K562 (cell line): ENCODE data around the gene LUC7L3. TPM values are rescaled to one million over a fixed set of nuclear protein-coding genes. Genes with fewer than 3 reads are reported as not detected.

Experiments used
- E2F3 ChIP-seq: fragments of 250-450 bp; sonication (Bioruptor Pico); IDR thresholded peaks from 2 replicates; pipeline ENCODE4 v1.4.0; 2020; ENCODE audit warnings: mild to moderate bottlenecking
- HNRNPUL1 ChIP-seq: fragments of 200-400 bp; formaldehyde crosslinking; IDR thresholded peaks from 2 replicates; pipeline ENCODE4 v1.6.1; 2017; ENCODE audit warnings: low read length
- POLR2H ChIP-seq: IDR thresholded peaks from 2 replicates; pipeline ENCODE4 v1.6.1; 2016; ENCODE audit warnings: missing genetic modification characterization, low read depth, mild to moderate bottlenecking, control low read depth, missing compliant biosample characterization, moderate library complexity
- RFX1 ChIP-seq: fragments of 450-650 bp; IDR thresholded peaks from 2 replicates; pipeline ENCODE4 v1.6.1; 2016; ENCODE audit warnings: mild to moderate bottlenecking, moderate library complexity
- RREB1 ChIP-seq: fragments of 250-450 bp; sonication (Bioruptor Pico); IDR thresholded peaks from 2 replicates; pipeline ENCODE4 v1.4.0; 2020
- SREBF2 ChIP-seq: sonication (generic); formaldehyde crosslinking; IDR thresholded peaks from 2 replicates; pipeline ENCODE4 v1.4.0; 2020; ENCODE audit warnings: mild to moderate bottlenecking, missing genetic modification reagents
- SRF ChIP-seq, 2 experiments: fragments of 250-450, 450-650 bp in 1 of 2; sonication (Bioruptor Pico) in 1 of 2; sonication (generic) in 1 of 2; formaldehyde crosslinking; IDR thresholded peaks; 2 replicates each; pipeline versions ENCODE4 v1.5.0 to v1.5.1; 2020 to 2022; ENCODE audit warnings: mild to moderate bottlenecking in 1 of 2, missing genetic modification reagents in 1 of 2
- VEZF1 ChIP-seq: fragments of 200-800 bp; sonication (Bioruptor generic); IDR thresholded peaks from 2 replicates; pipeline ENCODE4 v1.6.1; 2017; ENCODE audit warnings: missing genetic modification characterization, missing compliant biosample characterization
- polyA plus RNA-seq, 8 experiments: library from polyadenylated mRNA; depleted of rRNA in 4 of 8; stranded (reverse) in 5 of 8; unstranded in 3 of 8; fragments of >200 nt; fragmentation: Nextera tagmentation in 2 of 8; fragmentation: Illumina TruSeq in 1 of 8; extraction: Ambion mirVana in 2 of 8; extraction: Trizol in 1 of 8; gene quantifications; 2 replicates each; pipeline versions ENCODE4 v1.2.1 to v1.2.3, GENCODE V29; 2011 to 2014; ENCODE audit warnings: inconsistent platforms in 1 of 8, missing spikeins in 1 of 8
- total RNA-seq, 7 experiments: library from RNA; depleted of rRNA in 6 of 7; stranded (reverse); fragments of >200 nt in 6 of 7; fragmentation: Illumina TruSeq in 2 of 7; extraction: Trizol in 2 of 7; gene quantifications; 2 replicates each; pipeline versions ENCODE4 v1.2.1 to v1.2.3, GENCODE V29; 2011 to 2021; ENCODE audit warnings: low replicate concordance in 1 of 7

LUC7L3 gene
- total and polyA plus RNA-seq, 9 of the 15 experiments (the other 6 are each of a cell fraction or from before 2014, with no cell fraction given) = 80.8 to 284 (median 127) TPM

- TF ChIP-seq HNRNPUL1 (no peak), RFX1 (no peak), VEZF1 (CRISPR knock-in tag) (no peak), RREB1 (CRISPR knock-in tag) (no peak), POLR2H (tag) (no peak), SRF (CRISPR knock-in tag; IDR thresholded peaks at IDR 0.05) (no peak), SREBF2 (no peak), E2F3 (no peak)
Measured at GRCh38 chr17:50754521-50754920, 35.1 kb downstream of the LUC7L3 start (continued).
